GM12892 (cell line): ENCODE results near the gene CRCP.

Experiments used
- POLR2A ChIP-seq: IDR thresholded peaks from 2 replicates; pipeline ENCODE4 v1.6.1; 2011; ENCODE audit warnings: low read depth, low read length, control low read depth
- POLR2AphosphoS5 ChIP-seq: IDR thresholded peaks from 2 replicates; pipeline ENCODE4 v1.6.1; 2011; ENCODE audit warnings: low read depth, low read length, control low read depth
- TAF1 ChIP-seq: IDR thresholded peaks from 2 replicates; pipeline ENCODE4 v1.6.1; 2011; ENCODE audit warnings: low read depth, mild to moderate bottlenecking, control low read depth, low read length, borderline replicate concordance

GRCh38 chr7:66075590-66076461, 38.8 kb upstream of the CRCP start, which contains the start of gene ASL:
- TF ChIP-seq TAF1 (peak; percentile 72), POLR2A (peak; percentile 86), POLR2AphosphoS5 (0 out of 2 replicates have a peak, but pooled peaks have one; percentile 30)
